Ovary (tissue), 3 donors: Measurements from ENCODE around the gene POLR3K.

Experiments
- POLR2A ChIP-seq: fragments of 450-650 bp; IDR thresholded peaks from one replicate; pipeline ENCODE4 v1.6.1; 2017; ENCODE audit warnings: antibody characterized with exemption, mild to moderate bottlenecking, moderate library complexity
- TF ChIP-seq, protein P1 (sequence below), 3 donors: fragments of 450-650 bp in 2 of 3; fragments of 200-600 bp in 1 of 3; IDR thresholded peaks; one replicate each; pipeline versions ENCODE4 v1.5.1 to v1.8.0; 2016 to 2022; ENCODE audit warnings: antibody characterized with exemption in 3 of 3, mild to moderate bottlenecking in 1 of 3
- donor health status: DM: no; HTN: no; CAD: no.

DNA sequence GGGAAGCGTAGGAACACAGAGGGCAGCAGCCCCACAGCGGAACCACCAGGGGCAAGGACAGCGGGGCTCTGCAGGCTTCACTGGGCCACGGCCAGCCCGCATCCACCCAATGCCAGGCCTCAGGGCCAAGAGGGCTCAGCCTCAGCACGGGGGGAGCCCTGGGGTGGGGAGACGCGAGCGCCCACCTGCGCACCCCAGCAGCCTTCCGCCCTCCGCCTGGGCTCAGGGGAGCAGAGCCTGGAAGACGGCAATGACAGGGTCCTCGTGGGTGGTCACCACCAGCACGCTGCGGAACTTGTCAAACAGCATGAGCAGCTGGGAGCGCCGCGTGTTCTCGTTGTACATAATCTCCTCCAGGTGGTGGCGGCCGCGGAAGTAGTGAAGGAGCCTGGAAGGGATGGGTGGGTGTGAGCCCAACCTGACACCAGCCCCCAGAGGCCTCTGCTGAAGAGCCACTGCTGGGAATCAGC, 33.1 kb upstream of the POLR3K start:
- TF ChIP-seq, protein P1, sequence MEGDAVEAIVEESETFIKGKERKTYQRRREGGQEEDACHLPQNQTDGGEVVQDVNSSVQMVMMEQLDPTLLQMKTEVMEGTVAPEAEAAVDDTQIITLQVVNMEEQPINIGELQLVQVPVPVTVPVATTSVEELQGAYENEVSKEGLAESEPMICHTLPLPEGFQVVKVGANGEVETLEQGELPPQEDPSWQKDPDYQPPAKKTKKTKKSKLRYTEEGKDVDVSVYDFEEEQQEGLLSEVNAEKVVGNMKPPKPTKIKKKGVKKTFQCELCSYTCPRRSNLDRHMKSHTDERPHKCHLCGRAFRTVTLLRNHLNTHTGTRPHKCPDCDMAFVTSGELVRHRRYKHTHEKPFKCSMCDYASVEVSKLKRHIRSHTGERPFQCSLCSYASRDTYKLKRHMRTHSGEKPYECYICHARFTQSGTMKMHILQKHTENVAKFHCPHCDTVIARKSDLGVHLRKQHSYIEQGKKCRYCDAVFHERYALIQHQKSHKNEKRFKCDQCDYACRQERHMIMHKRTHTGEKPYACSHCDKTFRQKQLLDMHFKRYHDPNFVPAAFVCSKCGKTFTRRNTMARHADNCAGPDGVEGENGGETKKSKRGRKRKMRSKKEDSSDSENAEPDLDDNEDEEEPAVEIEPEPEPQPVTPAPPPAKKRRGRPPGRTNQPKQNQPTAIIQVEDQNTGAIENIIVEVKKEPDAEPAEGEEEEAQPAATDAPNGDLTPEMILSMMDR (IDR thresholded peaks at IDR 0.05) = no peak
- no peak for TF ChIP-seq POLR2A
